Erythroblast (primary cell): ENCODE measurements around the gene NXT1.

Source experiments
- GATA1 ChIP-seq: IDR thresholded peaks from 2 replicates; pipeline ENCODE4 v1.6.1; 2011; ENCODE audit warnings: low read depth, mild to moderate bottlenecking, control low read depth, low read length, moderate library complexity
- POLR2A ChIP-seq: IDR thresholded peaks from 2 replicates; pipeline ENCODE4 v1.6.1; 2011; ENCODE audit warnings: mild to moderate bottlenecking, low read length

GRCh38 chr20:23327617-23328333, 22.8 kb upstream of the NXT1 start:
- TF ChIP-seq POLR2A, result no peak
- no peak for TF ChIP-seq GATA1
